Measurements from ENCODE around the gene TOR1AIP2. TPM values are rescaled to one million over a fixed set of nuclear protein-coding genes. Genes with fewer than 3 reads are reported as not detected.

The TOR1AIP2 gene
- total and polyA plus RNA-seq, 12 donors, result 18.9 to 182 (median 134) TPM

GRCh38 chr1:179810367-179810715, 67.3 kb downstream of the TOR1AIP2 start:
- no peak for DNase-seq
- H3K4me3 ChIP-seq, result no peak overlapping the region
- no peak for TF ChIP-seq POLR2A (IDR thresholded peaks at IDR 0.05)
- TF ChIP-seq CTCF (IDR thresholded peaks at IDR 0.05), result no peak
- WGBS, 4 donors, result 51 to 71% (median 66%) methylated on average over 7 of the region's 7 CpGs
- intact Hi-C loops (cut with DNase I), result loop anchor here (5.0 to 10.0 kb wide), 2 partner anchors 103 to 546 kb away; no protein-coding TSS in a partner anchor
- no peaks in the 10 kb centered on the region for H3K9me3 ChIP-seq (replicated peaks in 1 of 3)
- H3K27me3 ChIP-seq, result no peaks in the 10 kb centered on the region
- H3K36me3 ChIP-seq (replicated peaks in 1 of 2), result no peaks in the 10 kb centered on the region
- peaks cover 5 to 10% of the 10 kb centered on the region in 2 donors for H3K4me1 ChIP-seq (replicated peaks in 1 of 2)
- H3K27ac ChIP-seq, result no peak overlapping the region

DNA sequence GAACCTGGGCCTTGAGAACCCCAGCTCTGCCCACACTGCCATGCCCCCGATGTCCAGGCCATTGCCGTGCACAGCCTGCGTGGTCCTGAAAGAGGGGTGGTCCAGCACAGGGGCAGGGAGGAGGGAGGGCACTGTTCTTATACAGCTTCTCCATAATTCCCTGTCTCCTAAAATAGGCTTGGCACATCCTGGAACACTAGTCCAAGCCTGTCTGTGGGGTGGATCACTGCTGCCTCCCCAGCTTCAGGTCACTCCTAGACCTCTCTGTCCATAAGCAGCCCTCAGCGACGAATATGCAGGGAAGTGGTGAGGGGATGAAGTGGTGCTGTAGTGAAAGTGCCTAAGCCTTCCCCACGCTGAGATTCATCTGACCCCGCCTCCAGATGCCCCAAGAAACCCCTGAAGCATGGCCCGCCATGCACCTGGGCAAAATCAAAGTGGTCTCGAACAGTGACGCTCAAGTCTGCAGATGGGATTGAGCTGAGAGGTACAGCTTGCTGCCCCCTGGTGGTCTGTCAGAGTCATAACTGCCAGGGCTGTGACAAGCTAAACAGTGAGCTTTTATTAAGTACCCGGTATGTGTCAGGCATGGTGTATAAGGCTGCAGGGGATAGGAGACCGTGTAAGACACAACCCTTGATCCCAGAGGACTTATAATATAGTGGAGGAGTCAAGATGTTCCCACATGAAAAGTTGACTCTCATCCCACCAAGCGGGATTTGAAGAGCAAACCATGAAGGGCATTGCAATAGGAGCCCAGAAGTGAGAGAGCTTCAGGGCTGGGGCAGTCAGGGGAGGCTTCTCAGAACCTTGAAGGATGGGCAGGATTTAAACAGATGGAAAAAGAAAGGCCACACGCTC, 67.9 kb downstream of the TOR1AIP2 start:
- no peaks in the 10 kb centered on the region for H3K36me3 ChIP-seq (replicated peaks in 1 of 2)
- H3K27ac ChIP-seq, result peak overlapping the region in 1 of 5 donors; percentile 34
- peak; percentile 32 to 87 (median 51) for DNase-seq
- no peaks in the 10 kb centered on the region for H3K27me3 ChIP-seq
- intact Hi-C loops (cut with DNase I), result loop anchor here (2.0 to 10.0 kb wide), 3 partner anchors 102 to 545 kb away; no protein-coding TSS in a partner anchor
- no peak overlapping the region for H3K4me3 ChIP-seq
- no peaks in the 10 kb centered on the region for H3K9me3 ChIP-seq (replicated peaks in 1 of 3)
- H3K4me1 ChIP-seq (replicated peaks in 1 of 2), result peaks cover 0 to 7% of the 10 kb centered on the region in 2 donors
- 25 to 49% (median 36%) methylated on average over 8 to 14 of the region's 14 CpGs for WGBS, 4 donors
- no peak for TF ChIP-seq POLR2A (IDR thresholded peaks at IDR 0.05)
- TF ChIP-seq CTCF (IDR thresholded peaks at IDR 0.05), result peak; percentile 78 to 93 (median 89)

DNA sequence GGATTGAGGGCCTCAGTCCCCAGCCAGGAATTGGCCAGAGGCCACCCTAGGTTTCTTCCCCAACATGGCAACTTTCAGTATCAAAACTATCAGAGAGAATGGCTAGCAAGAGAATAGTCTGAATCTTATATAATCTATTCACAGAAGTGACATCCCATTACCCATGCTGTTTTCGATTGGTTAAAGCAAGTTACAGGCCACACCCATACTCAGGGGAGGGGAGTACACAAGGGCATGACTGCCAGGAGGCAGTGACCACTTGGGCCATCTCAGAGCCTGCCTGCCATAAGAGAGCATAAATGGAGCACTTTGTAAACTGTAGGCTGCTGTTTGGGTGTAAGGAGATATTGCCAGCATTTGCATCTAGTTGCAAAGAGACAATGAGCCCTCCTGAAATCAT, 69.1 kb downstream of the TOR1AIP2 start:
- H3K27me3 ChIP-seq, result no peaks in the 10 kb centered on the region
- intact Hi-C loops (cut with DNase I), result loop anchor here in 1 of 2 donors (2.0 kb wide), 1 partner anchor 102 kb away; no protein-coding TSS in a partner anchor
- no peak overlapping the region for H3K4me3 ChIP-seq
- no peak for TF ChIP-seq POLR2A (IDR thresholded peaks at IDR 0.05)
- no peak for TF ChIP-seq CTCF (IDR thresholded peaks at IDR 0.05)
- 78 to 100% (median 89%) methylated on average over 1 of the region's 1 CpG for WGBS, 4 donors
- no peak for DNase-seq
- H3K27ac ChIP-seq, result no peak overlapping the region
- no peaks in the 10 kb centered on the region for H3K36me3 ChIP-seq (replicated peaks in 1 of 2)
- no peaks in the 10 kb centered on the region for H3K4me1 ChIP-seq (replicated peaks in 1 of 2)
- H3K9me3 ChIP-seq (replicated peaks in 1 of 3), result no peaks in the 10 kb centered on the region

DNA sequence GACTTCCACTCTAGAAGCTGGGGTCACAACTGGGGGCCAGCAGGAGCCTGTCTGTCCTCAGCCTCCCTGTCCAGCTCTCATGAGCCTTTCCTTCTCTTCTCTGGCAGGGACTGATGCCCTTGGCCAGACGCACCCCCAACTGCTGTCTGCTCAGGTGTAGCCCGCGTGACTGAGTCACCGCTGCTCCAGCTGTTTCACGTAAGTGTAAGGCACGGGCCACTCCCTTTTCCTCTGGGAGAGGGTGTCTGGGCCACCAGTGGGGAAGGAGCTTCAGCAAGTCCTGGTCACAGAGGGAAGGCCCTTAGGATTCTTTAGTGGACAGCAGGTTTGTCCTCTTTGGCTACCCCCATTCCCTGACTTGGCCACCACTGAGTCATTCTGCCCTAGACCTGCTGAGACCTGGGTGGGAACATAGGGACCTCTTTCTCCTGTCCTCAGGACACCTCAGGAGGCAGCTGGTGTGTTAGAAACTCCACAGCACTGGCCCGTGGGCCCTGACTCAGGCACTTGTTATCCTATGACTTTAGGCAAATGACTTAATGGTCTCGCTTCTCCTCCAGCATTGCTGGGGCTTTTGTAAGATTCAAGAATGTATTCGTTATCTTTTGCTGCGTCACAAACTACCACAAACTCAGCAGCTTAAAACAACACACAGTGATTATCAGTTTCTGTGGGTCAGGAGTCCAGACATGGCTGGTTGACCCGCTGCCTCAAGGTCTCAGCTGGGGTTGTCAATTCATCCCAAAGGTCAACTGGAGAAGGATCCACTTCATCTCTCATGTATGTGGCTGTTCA, 69.7 kb downstream of the TOR1AIP2 start:
- H3K27me3 ChIP-seq, result no peaks in the 10 kb centered on the region
- no peaks in the 10 kb centered on the region for H3K4me1 ChIP-seq (replicated peaks in 1 of 2)
- H3K36me3 ChIP-seq (replicated peaks in 1 of 2), result no peaks in the 10 kb centered on the region
- peak overlapping the region in 1 of 5 donors; percentile 10 for H3K27ac ChIP-seq
- WGBS, 4 donors, result 80 to 88% (median 85%) methylated on average over 9 to 11 of the region's 11 CpGs
- TF ChIP-seq CTCF (IDR thresholded peaks at IDR 0.05), result no peak
- TF ChIP-seq POLR2A (IDR thresholded peaks at IDR 0.05), result no peak
- DNase-seq, result peak in 1 of 7 donors; percentile 29
- no peaks in the 10 kb centered on the region for H3K9me3 ChIP-seq (replicated peaks in 1 of 3)
- no peak overlapping the region for H3K4me3 ChIP-seq
- intact Hi-C loops (cut with DNase I), result loop anchor here in 1 of 2 donors (2.0 kb wide), 1 partner anchor 101 kb away; no protein-coding TSS in a partner anchor
